GM12873 (cell line): ENCODE results near the gene CDC16.

Experiments
- TF ChIP-seq, protein P1 (sequence below): IDR thresholded peaks from 2 replicates; pipeline ENCODE4 v1.5.1; 2012; ENCODE audit warnings: low read depth, mild to moderate bottlenecking, moderate library complexity, low read length, control low read depth; ENCODE audit not compliant: insufficient read depth; ENCODE audit errors: missing control alignments

Gene CDC16

DNA sequence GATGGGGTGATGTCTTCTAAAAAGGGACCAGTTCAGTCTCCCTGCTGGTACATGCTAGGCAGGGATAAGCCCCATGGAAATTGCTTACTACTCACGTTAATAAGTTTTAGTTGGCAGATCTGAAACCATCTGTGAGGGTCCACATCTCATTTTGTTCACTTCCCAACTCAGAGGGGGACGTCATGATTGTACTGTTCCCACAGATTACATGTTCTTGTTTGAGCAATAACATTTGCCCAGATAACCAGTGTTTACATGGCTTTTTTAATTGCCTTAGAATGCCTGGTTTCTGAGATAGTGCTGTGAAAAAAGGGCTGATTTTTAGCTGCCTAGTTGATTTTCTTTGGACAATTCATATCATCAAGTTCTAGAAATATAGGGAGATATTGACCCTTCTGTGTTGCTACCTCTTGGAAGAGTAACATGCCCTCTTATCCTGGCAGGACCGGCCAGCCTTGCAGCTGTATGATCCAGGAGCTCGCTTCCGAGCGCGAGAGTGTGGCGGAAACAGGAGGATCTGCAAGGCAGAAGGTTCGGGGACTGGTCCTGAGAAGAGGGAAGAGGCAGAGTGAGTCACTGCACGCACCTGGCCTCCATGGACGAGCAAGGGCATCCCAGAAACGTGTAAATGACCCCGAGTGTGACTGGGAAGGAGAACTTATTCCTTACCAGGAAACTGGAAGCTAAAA lies 69.8 kb downstream of the CDC16 start:
- TF ChIP-seq, protein P1, sequence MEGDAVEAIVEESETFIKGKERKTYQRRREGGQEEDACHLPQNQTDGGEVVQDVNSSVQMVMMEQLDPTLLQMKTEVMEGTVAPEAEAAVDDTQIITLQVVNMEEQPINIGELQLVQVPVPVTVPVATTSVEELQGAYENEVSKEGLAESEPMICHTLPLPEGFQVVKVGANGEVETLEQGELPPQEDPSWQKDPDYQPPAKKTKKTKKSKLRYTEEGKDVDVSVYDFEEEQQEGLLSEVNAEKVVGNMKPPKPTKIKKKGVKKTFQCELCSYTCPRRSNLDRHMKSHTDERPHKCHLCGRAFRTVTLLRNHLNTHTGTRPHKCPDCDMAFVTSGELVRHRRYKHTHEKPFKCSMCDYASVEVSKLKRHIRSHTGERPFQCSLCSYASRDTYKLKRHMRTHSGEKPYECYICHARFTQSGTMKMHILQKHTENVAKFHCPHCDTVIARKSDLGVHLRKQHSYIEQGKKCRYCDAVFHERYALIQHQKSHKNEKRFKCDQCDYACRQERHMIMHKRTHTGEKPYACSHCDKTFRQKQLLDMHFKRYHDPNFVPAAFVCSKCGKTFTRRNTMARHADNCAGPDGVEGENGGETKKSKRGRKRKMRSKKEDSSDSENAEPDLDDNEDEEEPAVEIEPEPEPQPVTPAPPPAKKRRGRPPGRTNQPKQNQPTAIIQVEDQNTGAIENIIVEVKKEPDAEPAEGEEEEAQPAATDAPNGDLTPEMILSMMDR = no peak

DNA sequence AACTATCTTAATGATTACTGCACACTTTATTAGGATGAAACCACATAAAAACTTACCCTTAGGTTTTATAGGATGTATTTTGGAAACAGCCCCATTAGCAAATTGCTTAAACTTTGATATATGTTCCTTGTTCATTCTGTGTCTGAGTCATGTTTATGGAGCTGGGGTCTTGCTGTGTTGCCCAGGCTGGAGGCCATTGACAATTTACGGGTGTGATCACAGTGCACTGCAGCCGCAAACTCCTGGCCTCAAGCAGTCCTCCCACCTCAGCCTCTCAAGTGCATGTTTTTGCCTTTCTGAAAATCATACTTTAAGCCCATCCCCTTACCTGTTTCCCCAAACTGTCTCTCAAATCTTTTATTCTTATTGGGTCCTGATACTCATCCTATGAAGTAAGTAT lies 74.4 kb downstream of the CDC16 start:
- TF ChIP-seq, protein P1 = no peak

DNA sequence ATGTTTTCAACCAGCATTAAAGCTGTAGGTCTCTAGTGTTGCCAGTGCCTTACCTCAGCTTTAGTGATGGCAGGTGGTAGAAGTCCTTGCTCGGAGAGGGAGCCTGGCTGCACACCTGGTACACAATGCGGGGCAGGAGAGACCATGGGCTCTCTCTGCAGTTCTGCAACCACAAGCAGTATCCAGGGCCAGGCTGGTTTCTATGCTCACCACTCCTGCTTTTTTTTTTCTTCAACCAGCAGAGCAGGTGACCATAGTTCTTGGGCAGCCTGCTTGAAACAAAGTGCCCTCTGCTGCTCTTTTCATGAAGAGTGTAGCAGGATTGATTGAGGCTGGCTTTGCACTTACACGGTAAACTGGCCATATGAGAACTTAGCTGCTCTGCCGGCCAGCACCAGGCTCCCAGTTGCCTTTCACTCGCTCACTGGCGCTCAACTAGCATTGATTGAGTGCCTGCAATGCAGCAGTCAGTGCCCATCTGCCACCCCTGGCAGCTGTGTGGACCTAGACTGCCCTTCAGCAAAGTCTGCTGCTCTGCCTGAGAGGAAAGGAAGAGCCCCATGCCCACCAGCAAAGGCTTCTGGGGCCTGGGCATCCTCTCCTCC lies 75.2 kb downstream of the CDC16 start:
- TF ChIP-seq, protein P1 = no peak

DNA sequence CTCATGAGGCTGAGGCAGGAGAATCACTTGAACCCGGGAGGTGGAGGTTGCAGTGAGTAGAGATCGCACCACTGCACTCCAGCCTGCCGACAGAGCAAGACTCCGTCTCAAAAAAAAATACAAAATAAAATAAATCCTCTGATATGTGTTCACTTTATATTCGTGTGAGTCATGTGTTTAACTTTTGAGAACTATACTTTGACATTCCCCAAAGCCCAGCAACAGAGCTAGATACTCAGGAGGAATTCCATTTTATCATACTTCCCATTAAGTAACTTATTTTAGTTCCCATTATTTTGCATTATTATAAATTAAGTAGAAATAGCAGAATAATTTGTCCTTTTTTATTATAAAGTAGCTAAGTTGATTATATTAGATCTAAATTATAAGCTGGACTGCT lies 76.3 kb downstream of the CDC16 start:
- TF ChIP-seq, protein P1 = no peak

DNA sequence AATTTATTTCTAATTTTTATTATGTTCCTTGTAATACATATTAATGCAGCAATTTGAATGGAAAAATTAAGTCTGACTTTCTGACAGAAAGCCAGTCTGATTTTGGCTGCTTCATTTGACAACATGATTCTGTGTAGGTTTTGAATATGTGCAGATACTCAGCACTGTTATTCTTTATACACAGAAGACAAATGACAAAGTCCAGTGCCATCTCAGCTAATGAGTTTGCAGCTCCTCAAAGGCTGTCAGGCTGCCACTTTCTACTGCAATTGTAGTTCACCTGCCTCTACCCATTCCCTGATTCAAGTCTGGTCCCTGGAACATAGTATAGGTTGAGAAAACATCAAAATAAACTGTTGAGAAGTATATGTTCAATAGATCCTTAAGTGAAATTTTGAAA lies 76.7 kb downstream of the CDC16 start:
- TF ChIP-seq, protein P1 = no peak

DNA sequence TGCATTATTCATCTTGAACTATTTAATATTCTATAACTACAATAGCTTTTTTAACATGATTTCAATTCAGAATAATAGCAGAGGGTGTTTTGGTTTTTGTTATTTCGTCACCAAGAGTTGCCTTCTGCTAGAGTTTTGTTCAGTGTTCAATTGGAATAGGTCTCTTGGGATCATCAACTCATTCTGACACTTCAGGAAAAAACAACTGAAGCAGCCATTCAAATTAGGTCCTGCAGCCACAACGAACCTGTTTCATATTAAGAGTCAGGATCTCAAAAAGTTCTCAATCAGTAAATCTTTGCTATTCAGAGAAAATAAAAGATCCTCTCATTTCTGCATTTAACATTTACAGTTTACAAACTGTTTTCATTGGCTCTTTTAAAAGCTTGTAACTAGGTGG lies 77.2 kb downstream of the CDC16 start:
- TF ChIP-seq, protein P1 = no peak

DNA sequence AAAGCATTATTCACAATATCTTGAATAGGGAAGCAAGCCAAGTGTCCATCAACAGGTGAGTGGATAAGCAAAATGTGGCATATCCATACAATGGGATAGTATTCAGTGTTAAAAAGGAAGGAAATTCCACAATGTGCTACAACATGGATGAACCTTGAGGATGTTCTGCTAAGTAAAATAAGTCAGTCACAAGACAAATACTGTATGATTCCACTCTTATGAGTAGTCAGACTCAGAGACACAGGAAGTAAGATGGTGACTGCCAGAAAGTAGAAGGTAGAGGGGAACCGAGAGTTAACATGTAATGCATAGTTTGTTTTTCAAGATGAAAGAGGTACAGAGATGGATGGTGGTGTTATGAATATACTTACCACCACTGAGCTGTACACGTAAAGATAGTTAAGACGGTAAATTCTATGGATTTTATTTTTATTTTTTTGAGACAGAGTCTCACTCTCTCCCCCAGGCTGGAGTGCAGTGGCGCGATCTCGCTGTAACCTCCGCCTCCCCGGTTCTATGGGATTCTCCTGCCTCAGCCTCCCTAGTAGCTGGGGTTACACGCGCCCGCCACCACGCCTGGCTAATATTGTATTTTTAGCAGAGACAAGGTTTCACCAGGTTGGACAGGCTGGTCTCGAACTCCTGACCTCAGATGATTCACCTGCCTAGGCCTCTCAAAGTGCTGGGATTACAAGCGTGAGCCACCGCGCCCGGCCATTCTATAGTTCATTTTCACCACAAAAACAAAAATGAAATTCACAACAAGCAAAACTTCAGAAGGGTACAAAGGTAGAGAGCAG lies 78.6 kb downstream of the CDC16 start:
- TF ChIP-seq, protein P1 = no peak
